CMK (cell line): ENCODE data around the gene FSD1L.
"Not testable (repeated sequence)": the region's sequence is repeated elsewhere in the genome, so short reads cannot be mapped to it uniquely, and the experiment has no call there.

Experiments
- DNase-seq: peaks from one replicate; pipeline ENCODE4 v3.0.0-alpha.2; 2010; ENCODE audit warnings: low read depth

FSD1L gene

GRCh38 chr9:105557804-105558610 is 110.2 kb downstream of the FSD1L start, which contains the start of gene FKTN:
TSS of gene FKTN (plus strand) at chr9:105558131. CDS start at chr9:105575033, 16,902 bp downstream.
- DNase-seq = peak; percentile 76

- DNase-seq = no peak
Observed at GRCh38 chr9:105572455-105572854, 124.6 kb downstream of the FSD1L start.

- not testable (repeated sequence) for DNase-seq
Observed at GRCh38 chr9:105579952-105580351, 132.1 kb downstream of the FSD1L start.

GRCh38 chr9:105581550-105581949 is 133.7 kb downstream of the FSD1L start:
- DNase-seq = not testable (repeated sequence)

GRCh38 chr9:105593145-105593544 is 145.3 kb downstream of the FSD1L start:
- no peak for DNase-seq
